Lower leg skin (tissue), 4 donors: ENCODE measurements around the gene CDK5. TPM values are rescaled to one million over a fixed set of nuclear protein-coding genes. Genes with fewer than 3 reads are reported as not detected.

Experiments used
- DNase-seq, 2 donors: peaks; one replicate each; pipeline ENCODE4 v3.0.0-alpha.2; 2019; ENCODE audit warnings: low spot score in 2 of 2
- H3K4me3 ChIP-seq: fragments of 200-600 bp; sonication (generic); 2 replicates; pipeline ENCODE4 v1.5.1; 2017; ENCODE audit warnings: mild to moderate bottlenecking, low read depth; ENCODE audit not compliant: poor library complexity, severe bottlenecking
- CTCF ChIP-seq, 3 donors: fragments of 450-650 bp; IDR thresholded peaks; one replicate each; pipeline ENCODE4 v1.5.1; 2016; ENCODE audit warnings: antibody characterized with exemption in 3 of 3, mild to moderate bottlenecking in 3 of 3, moderate library complexity in 2 of 3
- POLR2A ChIP-seq, 2 donors: fragments of 450-650 bp; IDR thresholded peaks; one replicate each; pipeline ENCODE4 v1.6.1; 2016 to 2017; ENCODE audit warnings: antibody characterized with exemption in 2 of 2, mild to moderate bottlenecking in 1 of 2, moderate library complexity in 1 of 2
- WGBS, 2 donors: methylation state at CpG; one replicate each; pipeline ENCODE4 v1.1.5; 2018; 5-methylcytosine and 5-hydroxymethylcytosine counted together
- intact Hi-C: fragments of 100-400 bp; cut with DNase I; formaldehyde crosslinking; loops from one replicate; pipeline ENCODE4 v1.15.0; 2023; ENCODE audit warnings: low total_unique reads
- total RNA-seq, 4 donors: library from RNA; depleted of rRNA; stranded (reverse); fragments of >200 nt; gene quantifications; one replicate each; pipeline ENCODE4 v1.1.0, GENCODE V29; 2016

The CDK5 gene
- total RNA-seq, 4 donors from 2014 or later = 3.9 to 13.7 (median 7.2) TPM

DNA sequence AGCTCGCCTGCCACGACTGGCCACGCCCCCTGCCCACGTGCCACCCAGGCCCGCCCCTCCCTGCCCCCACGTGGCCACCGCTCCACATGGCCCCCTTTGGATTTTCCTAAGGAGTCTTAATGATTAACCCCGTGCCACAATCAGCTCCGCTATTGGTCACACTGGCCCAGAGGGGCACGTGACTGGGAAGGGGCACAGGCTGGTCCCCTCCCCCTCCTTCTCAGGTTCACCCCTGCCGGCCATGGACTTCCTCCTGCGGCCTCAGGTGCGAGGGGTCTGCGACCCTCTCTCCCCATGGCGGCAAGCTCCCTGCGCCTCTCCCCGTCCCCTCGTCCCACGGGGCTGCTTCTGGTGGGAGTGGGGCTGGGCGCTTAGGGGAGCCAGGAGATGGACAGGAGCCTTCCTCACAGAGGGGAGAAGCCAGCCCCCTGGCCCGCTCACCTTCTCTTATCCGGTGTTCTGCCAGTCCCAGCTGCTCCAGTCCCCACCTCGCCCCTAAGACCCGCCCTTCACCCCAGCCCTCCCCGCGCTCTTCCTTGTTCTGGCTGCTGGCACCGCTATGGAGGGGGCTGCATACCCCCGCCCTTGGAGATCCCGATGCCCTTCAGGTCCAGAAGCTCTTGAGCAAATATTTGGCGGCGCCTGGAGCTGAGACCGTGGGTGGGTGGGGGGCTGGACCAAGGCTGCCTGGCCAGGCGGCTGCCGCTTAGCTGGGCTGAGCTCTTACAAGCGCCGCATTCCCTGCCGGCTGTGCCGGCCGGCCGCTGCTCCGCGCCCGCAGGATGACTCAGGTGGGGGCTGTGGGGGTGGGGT, 4.9 kb upstream of the CDK5 start:
- DNase-seq = no peak
- no peak overlapping the region for H3K4me3 ChIP-seq
- intact Hi-C loops = no loop called here
- WGBS, 2 donors = 52 to 59% methylated on average over 30 to 38 of the region's 43 CpGs
- TF ChIP-seq CTCF (IDR thresholded peaks at IDR 0.05) (no peak), POLR2A (IDR thresholded peaks at IDR 0.05) (no peak)

DNA sequence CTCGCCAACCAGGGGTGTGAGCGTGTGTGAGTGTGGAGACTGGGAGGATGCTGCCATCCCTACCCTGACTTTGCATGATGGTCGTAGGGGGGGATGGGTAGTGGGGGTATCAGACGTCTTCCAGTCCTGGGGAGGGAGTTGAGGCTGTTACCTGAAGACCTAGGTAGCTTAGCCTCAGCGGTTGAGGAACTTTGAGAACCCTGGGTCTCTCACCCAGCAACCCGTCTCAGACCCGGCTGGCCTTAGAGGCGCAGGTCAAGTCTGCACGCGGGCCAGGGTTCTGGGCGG, 4.4 kb upstream of the CDK5 start:
- intact Hi-C loops = no loop called here

GRCh38 chr7:151061213-151062110, 3.8 kb upstream of the CDK5 start:
- H3K4me3 ChIP-seq = no peak overlapping the region
- 67 to 74% methylated on average over 29 to 33 of the region's 33 CpGs for WGBS, 2 donors

More for the DNA sequence above, 4.4 kb upstream of the CDK5 start:
- H3K4me3 ChIP-seq = no peak overlapping the region
- TF ChIP-seq POLR2A (IDR thresholded peaks at IDR 0.05) (no peak), CTCF (IDR thresholded peaks at IDR 0.05) (no peak)
- DNase-seq = no peak
- WGBS, 2 donors = 73 to 81% methylated on average over 8 to 10 of the region's 11 CpGs

DNA sequence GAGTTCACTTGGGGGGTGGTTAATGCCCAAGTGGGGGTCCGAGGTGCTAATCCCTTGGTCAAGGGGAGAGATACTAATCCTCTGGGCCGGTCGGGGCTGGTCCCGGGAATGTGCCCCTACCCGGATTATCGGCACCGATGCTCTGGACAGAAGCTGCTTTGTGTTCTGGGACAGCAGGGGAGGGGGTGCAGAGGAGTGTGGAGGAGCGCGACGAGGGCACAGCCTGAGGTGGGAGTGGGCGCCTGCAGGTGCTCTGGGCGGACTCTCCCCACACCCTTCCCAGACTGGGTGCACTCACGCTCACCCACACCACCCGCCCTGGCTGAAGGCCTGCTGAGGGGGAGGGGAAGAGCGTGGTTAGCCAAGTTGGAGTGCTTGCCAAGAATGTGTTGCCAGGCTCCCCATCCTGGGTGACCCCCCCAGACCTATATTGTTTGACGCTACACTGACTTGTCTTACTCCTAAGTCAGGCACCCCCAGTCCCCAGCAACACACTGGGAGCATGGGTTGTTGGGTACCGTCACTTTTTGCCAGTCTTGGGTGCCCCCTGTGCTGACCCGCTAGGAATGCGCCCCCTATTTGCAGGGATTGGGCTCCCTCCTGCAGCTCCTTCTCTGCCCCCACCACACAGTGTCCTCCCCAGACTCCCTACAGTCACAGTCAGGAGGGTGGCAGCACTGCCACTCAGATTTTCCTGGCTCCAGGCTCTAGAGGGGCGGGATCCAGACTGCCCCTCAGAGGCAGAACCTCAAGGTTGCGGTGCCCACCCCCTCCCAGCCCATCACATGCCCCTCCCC, 2.9 kb upstream of the CDK5 start:
- TF ChIP-seq CTCF (IDR thresholded peaks at IDR 0.05) (no peak), POLR2A (IDR thresholded peaks at IDR 0.05) (no peak)
- intact Hi-C loops = no loop called here
- WGBS, 2 donors = 9 to 11% methylated on average over 21 of the region's 21 CpGs
- no peak for DNase-seq
- H3K4me3 ChIP-seq = peak overlapping the region; percentile 68

More at GRCh38 chr7:151061213-151062110, 3.8 kb upstream of the CDK5 start:
- no peak for TF ChIP-seq CTCF (IDR thresholded peaks at IDR 0.05)
- intact Hi-C loops = no loop called here
- no peak for DNase-seq

- intact Hi-C loops = no loop called here
- peak overlapping the region; percentile 68 for H3K4me3 ChIP-seq
- DNase-seq = no peak
- 0 to 1% methylated on average over 13 to 17 of the region's 17 CpGs for WGBS, 2 donors
- TF ChIP-seq CTCF (IDR thresholded peaks at IDR 0.05) (no peak), POLR2A (IDR thresholded peaks at IDR 0.05) (no peak)
These were observed 2.4 kb upstream of the CDK5 start for GRCh38 chr7:151060113-151060415.
